H1 (cell line): Measurements from ENCODE around the gene STARD3NL. TPM values are rescaled to one million over a fixed set of nuclear protein-coding genes. Genes with fewer than 3 reads are reported as not detected.

ENCODE experiments used
- PHF8 ChIP-seq: fragments of 200-600 bp; sonication (generic); conservative IDR thresholded peaks from 2 replicates; pipeline ENCODE4 v1.7.1; 2012; ENCODE audit warnings: low read depth, mild to moderate bottlenecking, inconsistent platforms, low read length, moderate library complexity
- RNF2 ChIP-seq: fragments of 200-900, 300-1000 bp; sonication (generic); IDR thresholded peaks from 2 replicates; pipeline ENCODE4 v1.7.1; 2016; ENCODE audit warnings: borderline replicate concordance, low read depth, mild to moderate bottlenecking, antibody characterized with exemption, low read length; ENCODE audit not compliant: poor library complexity, severe bottlenecking; ENCODE audit errors: missing control alignments
- ZNF274 ChIP-seq: IDR thresholded peaks from 2 replicates; pipeline ENCODE4 v1.7.0; 2012; ENCODE audit warnings: low read length, borderline replicate concordance; ENCODE audit errors: extremely low read depth
- polyA plus RNA-seq, 7 experiments: library from polyadenylated mRNA; depleted of rRNA in 3 of 7; stranded (reverse) in 5 of 7; unstranded in 2 of 7; fragments of >200 nt in 5 of 7; fragments of 200-250 nt in 2 of 7; gene quantifications; 1 replicate in 5 of 7; 2 replicates in 1 of 7; 4 replicates in 1 of 7; pipeline versions ENCODE4 v1.2.1 to v1.2.3, GENCODE V29; 2011 to 2013; ENCODE audit warnings: missing spikeins in 2 of 7, mixed read lengths in 2 of 7
- total RNA-seq: library from RNA; stranded (reverse); fragmentation: NEBNext Ultra II Directional; extraction: Animal tissue kit (Norgen Biotek cat#: 25700); gene quantifications from 2 replicates; pipeline ENCODE4 v1.2.1, GENCODE V29; 2021

Gene STARD3NL
- total and polyA plus RNA-seq, 2 of the 8 experiments (the other 6 are each of a cell fraction or from before 2014, with no cell fraction given): 27.1 to 40.5 TPM

- TF ChIP-seq RNF2 (no peak), ZNF274 (no peak), PHF8 (no peak)
Observed at GRCh38 chr7:38223306-38223705, 45.3 kb downstream of the STARD3NL start (continued).
